HEK293 (cell line): ENCODE results near the gene PRUNE2.

Experiments used
- CTCF ChIA-PET: fragments of 350-600 bp; formaldehyde crosslinking; extraction: SDS; loops from one replicate; lab custom pipeline; 2021; ENCODE audit warnings: antibody characterized with exemption; lab: Yijun Ruan, JAX
- POLR2A ChIA-PET: fragments of 300-600 bp; formaldehyde crosslinking; extraction: SDS; loops from one replicate; lab custom pipeline; 2020; ENCODE audit warnings: antibody characterized with exemption, inconsistent platforms; lab: Yijun Ruan, JAX
- H3K27ac ChIP-seq: fragments of 200-500 bp; sonication (Bioruptor generic); 2 replicates; pipeline ENCODE4 v1.5.1; 2014; ENCODE audit warnings: low read depth, low read length, control low read depth, inconsistent platforms; ENCODE audit errors: extremely low read depth
- H3K36me3 ChIP-seq, 2 experiments: fragments of 200-500 bp in 1 of 2; sonication (Bioruptor generic) in 1 of 2; 1 replicate in 1 of 2; 2 replicates in 1 of 2; pipeline ENCODE4 v1.5.1; 2014 to 2017; ENCODE audit warnings: inconsistent platforms in 2 of 2, low read length in 2 of 2; ENCODE audit not compliant: control insufficient read depth in 2 of 2, insufficient read depth in 1 of 2
- H3K4me1 ChIP-seq: fragments of 200-500 bp; sonication (Bioruptor generic); 2 replicates; pipeline ENCODE4 v1.5.1; 2014; ENCODE audit warnings: mild to moderate bottlenecking, low read length, inconsistent platforms; ENCODE audit not compliant: control insufficient read depth, insufficient read depth
- H3K4me3 ChIP-seq: 2 replicates; pipeline ENCODE4 v1.5.1; 2011; ENCODE audit warnings: low read depth, mild to moderate bottlenecking, control low read depth, low read length, moderate library complexity
- H3K9me3 ChIP-seq: fragments of 200-500 bp; sonication (Bioruptor generic); 2 replicates; pipeline ENCODE4 v1.5.1; 2014; ENCODE audit warnings: low read depth, low read length, inconsistent platforms; ENCODE audit not compliant: control insufficient read depth, insufficient read depth
- MYNN ChIP-seq: fragments of 450-650 bp; formaldehyde crosslinking; IDR thresholded peaks from 2 replicates; pipeline ENCODE4 v1.5.1; 2016; ENCODE audit warnings: missing biosample characterization, missing genetic modification characterization, borderline replicate concordance
- PRDM4 ChIP-seq: fragments of 450-650 bp; formaldehyde crosslinking; IDR thresholded peaks from 2 replicates; pipeline ENCODE4 v1.5.1; 2017; ENCODE audit warnings: missing biosample characterization, missing genetic modification characterization
- SCRT2 ChIP-seq: fragments of 450-650 bp; formaldehyde crosslinking; IDR thresholded peaks from 2 replicates; pipeline ENCODE4 v1.5.1; 2016; ENCODE audit warnings: missing biosample characterization, missing genetic modification characterization
- SETDB1 ChIP-seq: IDR thresholded peaks from one replicate; pipeline ENCODE4 v1.6.1; 2017; ENCODE audit warnings: mild to moderate bottlenecking, low read length, moderate library complexity, mixed read lengths; ENCODE audit not compliant: insufficient read length
- ZBTB26 ChIP-seq: fragments of 450-650 bp; formaldehyde crosslinking; optimal IDR thresholded peaks from 2 replicates; pipeline ENCODE3; 2016; ENCODE audit warnings: missing biosample characterization, mild to moderate bottlenecking, missing genetic modification characterization
- ZFHX2 ChIP-seq: fragments of 450-650 bp; formaldehyde crosslinking; conservative IDR thresholded peaks from 2 replicates; pipeline ENCODE4 v1.5.1; 2016; ENCODE audit warnings: missing biosample characterization, missing genetic modification characterization
- ZNF114 ChIP-seq: fragments of 450-650 bp; formaldehyde crosslinking; IDR thresholded peaks from 2 replicates; pipeline ENCODE4 v1.5.0; 2017; ENCODE audit warnings: missing biosample characterization, missing genetic modification characterization
- ZNF121 ChIP-seq: fragments of 450-650 bp; formaldehyde crosslinking; IDR thresholded peaks from 2 replicates; pipeline ENCODE4 v1.5.1; 2016; ENCODE audit warnings: missing biosample characterization, missing genetic modification characterization
- ZNF24 ChIP-seq: fragments of 450-650 bp; formaldehyde crosslinking; IDR thresholded peaks from 2 replicates; pipeline ENCODE4 v1.5.1; 2016; ENCODE audit warnings: missing biosample characterization, missing genetic modification characterization
- ZNF274 ChIP-seq, 2 experiments: fragments of 200-500 bp in 1 of 2; fragments of 450-650 bp in 1 of 2; sonication (Bioruptor generic) in 1 of 2; formaldehyde crosslinking in 1 of 2; IDR thresholded peaks; 2 replicates each; pipeline versions ENCODE4 v1.5.1 to v1.6.1; 2014 to 2016; ENCODE audit warnings: borderline replicate concordance in 1 of 2, inconsistent platforms in 1 of 2, low read length in 1 of 2, missing biosample characterization in 1 of 2, missing genetic modification characterization in 1 of 2
- ZNF341 ChIP-seq: fragments of 450-650 bp; formaldehyde crosslinking; IDR thresholded peaks from 2 replicates; pipeline ENCODE4; 2016; ENCODE audit warnings: low read depth, missing biosample characterization, missing genetic modification characterization
- ZNF529 ChIP-seq: fragments of 450-650 bp; formaldehyde crosslinking; IDR thresholded peaks from 2 replicates; pipeline ENCODE4 v1.5.1; 2017; ENCODE audit warnings: missing genetic modification characterization, missing biosample characterization; ENCODE audit not compliant: insufficient replicate concordance
- ZNF623 ChIP-seq: fragments of 450-650 bp; formaldehyde crosslinking; IDR thresholded peaks from 2 replicates; pipeline ENCODE4 v1.5.1; 2016; ENCODE audit warnings: missing biosample characterization, missing genetic modification characterization
- ZSCAN23 ChIP-seq: fragments of 450-650 bp; formaldehyde crosslinking; IDR thresholded peaks from 2 replicates; pipeline ENCODE4 v1.5.1; 2016; ENCODE audit warnings: missing biosample characterization, missing genetic modification characterization
- ZSCAN4 ChIP-seq: fragments of 450-650 bp; formaldehyde crosslinking; IDR thresholded peaks from 2 replicates; pipeline ENCODE4 v1.5.1; 2017; ENCODE audit warnings: missing biosample characterization, missing genetic modification characterization
- ZSCAN5A ChIP-seq: fragments of 450-650 bp; formaldehyde crosslinking; IDR thresholded peaks from 2 replicates; pipeline ENCODE4 v1.5.1; 2016; ENCODE audit warnings: missing biosample characterization, missing genetic modification characterization

Gene PRUNE2

GRCh38 chr9:76910861-76911260, 4.9 kb upstream of the PRUNE2 start:
- Histone ChIP-seq H3K27ac (no peak overlapping the region), H3K9me3 (no peaks in the 10 kb centered on the region), H3K4me1 (no peaks in the 10 kb centered on the region; the same call in 1 of the 2 replicates), H3K36me3 (no peaks in the 10 kb centered on the region), H3K4me3 (no peak overlapping the region)
- TF ChIP-seq ZSCAN5A (tag by site-specific recombination) (no peak), PRDM4 (tag by site-specific recombination) (no peak), SCRT2 (tag by site-specific recombination) (no peak), ZNF529 (tag by site-specific recombination) (no peak), ZFHX2 (tag by site-specific recombination) (no peak), ZNF114 (tag by site-specific recombination) (no peak), ZSCAN23 (no peak), ZBTB26 (tag by site-specific recombination) (no peak), SETDB1 (no peak), ZSCAN4 (tag by site-specific recombination) (no peak), ZNF24 (tag by site-specific recombination) (no peak), ZNF623 (tag by site-specific recombination) (no peak), ZNF121 (tag by site-specific recombination) (no peak), MYNN (no peak)
- ChIA-PET CTCF (interaction anchor here (1.1 kb wide), 1 partner anchor 99 kb away, joined by 3 read pairs; no protein-coding TSS in a partner anchor), POLR2A (no interaction called here)

GRCh38 chr9:76906647-76906975, 697 bp upstream of the PRUNE2 start:
- H3K4me3 ChIP-seq, result no peak overlapping the region; the same call in 1 of the 2 replicates

More at GRCh38 chr9:76906647-76906975, 697 bp upstream of the PRUNE2 start:
- no peak overlapping the region for H3K27ac ChIP-seq
- no peaks in the 10 kb centered on the region for H3K9me3 ChIP-seq
- TF ChIP-seq ZNF341 (tag by site-specific recombination) (0 out of 2 replicates have a peak, but pooled peaks have one; percentile 60), ZNF274 (IDR thresholded peaks at IDR 0.05; ENCODE audit: low read length) (no peak), ZNF274 (tag by site-specific recombination; IDR thresholded peaks at IDR 0.05; ENCODE audit: borderline replicate concordance) (no peak)
- CTCF ChIA-PET, result no interaction called here
- POLR2A ChIA-PET, result interaction anchor here (0.6 kb wide), 1 partner anchor 102 kb away, joined by 3 read pairs; no protein-coding TSS in a partner anchor
- H3K4me1 ChIP-seq, result no peaks in the 10 kb centered on the region; the same call in 1 of the 2 replicates
- H3K36me3 ChIP-seq, result no peaks in the 10 kb centered on the region
